GOT3 (cell line): ENCODE data around the gene ACYP2.
"Not testable (repeated sequence)": the region's sequence is repeated elsewhere in the genome, so short reads cannot be mapped to it uniquely, and the experiment has no call there.

Experiments
- DNase-seq: peaks from one replicate; lab custom pipeline; 2025; ENCODE audit warnings: mixed read lengths; lab: John Stamatoyannopoulos, UW

ACYP2 gene

DNA sequence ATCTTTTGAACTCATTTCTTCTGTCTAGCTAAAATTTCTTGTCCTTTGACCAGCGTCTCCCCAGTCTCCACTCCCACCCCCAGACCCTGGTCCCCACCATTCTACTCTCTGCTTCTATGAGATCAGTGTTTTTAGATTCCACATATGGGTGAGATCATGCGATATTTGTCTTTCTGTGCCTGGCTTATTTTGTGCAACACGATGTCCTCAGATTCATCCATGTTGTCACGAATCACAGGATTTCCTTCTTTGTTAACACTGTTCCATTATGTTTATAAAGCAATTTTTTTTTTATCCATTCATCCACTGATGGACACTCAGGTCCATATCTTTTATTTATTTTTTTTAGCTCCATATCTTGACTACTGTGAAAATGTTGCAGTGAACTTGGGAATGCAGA, 16.0 kb upstream of the ACYP2 start:
- no peak for DNase-seq

DNA sequence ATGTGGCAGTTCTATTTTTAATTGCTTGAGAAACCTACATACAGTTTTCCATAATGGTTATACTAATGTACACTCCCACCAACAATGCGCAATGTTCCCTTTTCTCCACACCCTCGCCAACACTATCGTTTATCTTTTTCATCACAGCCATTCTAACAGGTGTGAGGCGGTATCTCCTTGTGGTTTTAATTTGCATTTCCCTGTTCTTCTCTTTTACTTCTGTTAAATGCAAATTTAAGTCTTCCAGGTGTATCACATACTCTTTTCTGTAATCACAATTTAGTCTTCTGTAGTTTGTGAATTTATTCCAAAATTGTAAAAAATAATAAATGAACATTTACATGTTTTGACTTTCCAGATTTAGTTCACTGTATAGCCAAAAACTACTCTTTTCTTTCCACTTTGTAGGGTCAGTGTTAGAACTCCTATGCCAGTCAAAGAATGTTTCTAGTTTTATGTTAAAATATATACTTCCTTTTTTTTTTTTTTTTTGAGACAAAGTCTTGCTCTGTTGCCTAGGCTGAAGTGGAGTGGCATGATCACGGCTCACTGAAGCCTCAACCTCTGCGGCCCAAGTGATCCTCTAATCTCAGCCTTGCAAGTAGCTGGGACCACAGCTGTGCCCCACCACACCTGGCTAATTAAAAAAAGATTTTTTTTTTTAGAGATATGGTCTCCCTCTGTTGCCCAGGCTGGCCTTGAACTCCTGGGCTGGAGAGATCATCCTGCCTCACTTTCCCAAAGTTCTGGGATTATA, 15.4 kb upstream of the ACYP2 start:
- no peak for DNase-seq

DNA sequence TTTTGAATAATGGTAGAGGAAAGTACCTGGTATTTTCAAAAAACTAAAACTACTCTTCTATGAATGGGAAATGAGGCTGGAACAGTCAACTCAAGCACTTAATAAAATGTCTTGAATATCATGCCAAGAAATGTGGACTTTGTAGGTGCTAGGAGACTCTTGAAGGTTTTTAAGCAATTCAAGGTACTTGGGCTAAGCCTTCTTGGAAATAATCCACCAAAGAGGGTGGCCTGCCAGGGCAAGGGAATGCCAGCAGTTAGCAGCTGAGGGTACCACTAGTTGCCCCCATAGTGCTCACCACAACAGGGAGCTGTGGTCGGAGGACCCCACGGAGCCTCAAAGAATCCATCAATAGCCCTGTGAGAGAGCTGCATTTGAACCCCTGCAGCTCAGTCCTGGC, 14.6 kb upstream of the ACYP2 start:
- DNase-seq: no peak

DNA sequence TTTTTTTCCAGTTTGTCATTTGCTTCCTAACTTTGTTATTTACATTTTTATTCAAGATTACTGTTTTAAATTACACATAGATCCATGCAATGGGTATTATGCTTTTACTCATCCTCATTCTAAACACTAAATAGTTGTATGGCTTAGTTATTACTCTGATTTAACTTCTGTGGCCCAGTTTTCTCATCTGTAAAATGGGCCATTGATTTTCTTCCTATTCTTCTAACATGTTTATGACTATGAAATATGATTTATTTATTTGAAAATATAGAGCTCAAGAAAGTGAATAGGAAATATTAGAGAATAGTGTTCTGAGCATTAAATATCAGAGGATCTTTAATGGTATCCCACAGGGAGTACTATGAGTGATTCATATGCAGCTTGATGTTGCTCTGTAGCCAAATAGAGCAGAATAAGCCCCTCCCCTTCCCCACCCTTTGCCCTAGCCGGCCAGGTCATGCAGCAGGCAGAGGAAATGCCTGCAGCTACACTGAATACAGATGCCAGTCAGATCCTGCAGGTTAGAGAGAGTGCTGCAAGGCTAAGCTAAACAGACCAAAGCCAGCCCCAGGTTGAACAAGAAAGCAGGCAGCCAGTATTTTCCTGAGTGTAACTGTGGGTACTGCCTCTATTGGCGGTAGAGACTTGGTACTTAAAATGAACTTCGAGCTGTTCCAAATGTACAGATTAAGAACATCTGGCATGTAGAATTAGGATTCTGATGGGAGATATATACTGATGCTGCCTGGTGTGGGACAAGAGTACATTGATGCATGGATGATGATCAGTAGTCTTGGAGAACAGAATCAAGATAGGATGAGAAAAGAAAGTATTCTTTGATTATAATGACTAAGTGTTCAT, 11.7 kb upstream of the ACYP2 start:
- DNase-seq: no peak

DNA sequence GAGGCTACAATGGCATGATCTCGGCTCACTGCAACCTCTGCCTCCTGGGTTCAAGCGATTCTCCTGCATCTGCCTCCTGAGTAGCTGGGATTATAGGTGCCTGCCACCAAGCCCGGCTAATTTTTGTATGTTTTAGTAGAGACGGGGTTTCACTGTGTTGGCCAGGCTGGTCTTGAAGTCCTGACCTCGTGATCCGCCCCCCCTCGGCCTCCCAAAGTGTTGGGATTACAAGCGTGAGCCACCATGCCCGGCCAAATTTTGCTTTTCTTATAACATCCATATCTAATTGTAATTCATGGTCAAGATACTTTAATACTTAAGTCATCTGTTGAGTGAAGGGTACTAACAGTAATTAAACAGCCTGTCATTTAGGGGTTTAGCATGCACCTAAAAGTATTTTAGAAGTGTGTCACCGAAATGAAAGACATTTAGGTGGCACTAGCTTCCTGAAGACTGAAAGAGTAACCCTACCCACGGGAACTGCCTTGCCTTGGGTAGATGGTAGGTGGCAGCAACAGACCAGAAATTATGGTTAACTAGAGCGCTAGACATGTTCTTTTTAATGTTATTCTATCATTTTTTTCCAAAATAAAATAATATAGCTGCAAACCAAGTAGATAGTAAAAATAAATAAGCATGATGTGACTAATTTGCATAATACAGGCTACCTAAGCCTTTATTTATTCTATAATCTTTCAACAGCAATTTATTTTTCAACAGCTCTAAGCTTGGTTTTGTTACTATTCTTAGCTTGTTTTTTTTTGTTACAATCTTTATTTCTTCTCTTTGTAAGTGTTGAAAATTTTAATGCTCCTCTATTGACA, 8.6 kb upstream of the ACYP2 start:
- DNase-seq: no peak

DNA sequence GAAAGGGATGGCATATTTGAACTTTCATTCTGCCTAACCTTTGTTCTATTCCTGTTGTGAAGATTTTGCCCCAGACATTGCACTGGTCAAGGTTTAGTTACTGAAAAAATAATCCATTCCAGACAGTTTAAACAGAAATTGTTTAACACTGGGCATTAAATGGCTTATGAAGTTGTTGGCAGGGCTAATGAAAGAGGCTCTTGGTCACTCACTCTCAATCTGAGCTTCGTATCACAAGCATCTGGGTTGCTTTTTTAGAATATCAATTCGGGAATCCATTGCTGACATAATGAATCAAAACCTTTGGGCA, 8.0 kb upstream of the ACYP2 start:
- no peak for DNase-seq

DNA sequence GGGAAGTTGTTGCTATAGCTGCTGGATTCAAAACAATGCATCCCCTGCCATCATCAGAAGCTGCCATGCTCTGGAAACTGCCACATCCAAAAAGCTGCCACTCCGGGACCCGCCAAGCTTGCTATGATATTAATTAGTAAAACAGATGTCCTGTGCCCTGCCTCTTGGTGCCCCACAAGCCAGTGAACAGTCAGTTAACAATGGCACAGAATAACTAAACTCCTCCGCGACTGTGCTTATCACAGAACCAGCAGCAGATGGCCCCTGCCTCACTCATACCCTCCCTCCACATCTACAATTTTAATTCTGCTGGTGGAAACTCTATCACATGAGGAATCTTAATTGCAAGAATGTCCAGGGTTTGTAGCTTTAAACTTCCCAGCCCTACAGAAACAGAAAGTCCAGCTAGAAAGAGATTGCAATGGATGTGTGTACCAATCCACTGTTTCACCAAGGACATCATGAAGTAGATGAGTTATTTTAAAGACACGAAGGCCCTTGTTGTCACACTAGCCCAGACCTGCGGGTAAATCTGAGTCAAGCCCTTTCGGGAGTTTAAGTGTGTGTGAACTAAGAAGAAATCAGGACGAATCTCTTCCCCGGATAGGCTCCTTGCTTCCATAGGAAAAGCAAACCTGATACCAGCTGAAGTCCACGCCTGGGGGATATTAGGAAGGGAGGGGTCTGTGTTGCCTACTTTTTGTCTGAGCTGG, 7.4 kb upstream of the ACYP2 start:
- no peak for DNase-seq

DNA sequence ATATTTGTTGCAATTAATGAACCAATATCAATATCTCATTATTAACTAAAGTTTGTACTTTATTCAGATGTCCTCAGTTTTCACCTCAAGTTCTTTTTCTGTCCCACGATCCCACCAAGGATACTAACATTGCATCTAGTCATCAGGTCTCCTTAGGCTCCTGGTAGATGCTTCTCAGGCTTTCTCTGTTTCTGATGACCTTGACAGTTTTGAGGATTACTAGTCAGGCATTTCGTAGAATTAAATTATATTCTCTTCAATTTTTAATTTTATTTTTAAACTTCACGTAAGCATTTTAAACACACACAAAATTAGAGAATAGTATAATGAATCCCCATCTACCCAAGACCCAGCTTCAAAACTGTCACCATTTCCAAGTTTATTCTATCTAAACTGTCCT, 5.6 kb upstream of the ACYP2 start:
- no peak for DNase-seq

DNA sequence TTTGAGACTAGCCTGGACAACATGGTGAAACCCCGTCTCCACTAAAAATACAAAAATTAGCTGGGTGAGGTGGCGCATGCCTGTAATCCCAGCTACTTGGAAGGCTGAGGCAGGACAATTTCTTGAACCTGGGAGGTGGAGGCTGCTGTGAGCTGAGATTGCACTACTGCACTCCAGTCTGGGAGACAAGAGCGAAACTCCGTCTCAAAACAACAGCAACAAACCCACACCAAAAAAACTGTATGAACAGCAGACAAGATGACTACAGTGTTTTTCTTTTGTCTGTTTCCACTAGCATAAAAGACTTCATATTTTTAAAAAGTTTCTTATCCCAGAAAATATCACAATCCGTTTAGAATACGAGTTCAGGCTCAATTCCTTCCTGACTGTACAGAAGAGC, 936 bp upstream of the ACYP2 start:
- DNase-seq: not testable (repeated sequence)

DNA sequence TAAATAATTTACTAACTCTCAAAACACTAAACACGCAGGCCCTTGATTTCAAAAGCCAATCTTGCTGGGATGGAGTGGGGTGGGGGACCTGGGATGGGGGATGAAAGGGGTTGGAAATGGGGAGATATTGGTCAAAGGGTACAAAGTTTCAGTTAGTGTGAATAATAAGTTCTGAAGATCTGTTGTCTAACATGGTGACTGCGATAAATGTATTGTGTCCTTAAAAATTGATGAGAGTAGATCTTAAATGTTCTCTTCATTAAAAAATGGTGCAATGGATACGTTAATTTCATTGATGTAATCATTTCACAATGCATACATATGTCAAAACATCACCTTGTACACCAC, 505 bp upstream of the ACYP2 start:
- no peak for DNase-seq

DNA sequence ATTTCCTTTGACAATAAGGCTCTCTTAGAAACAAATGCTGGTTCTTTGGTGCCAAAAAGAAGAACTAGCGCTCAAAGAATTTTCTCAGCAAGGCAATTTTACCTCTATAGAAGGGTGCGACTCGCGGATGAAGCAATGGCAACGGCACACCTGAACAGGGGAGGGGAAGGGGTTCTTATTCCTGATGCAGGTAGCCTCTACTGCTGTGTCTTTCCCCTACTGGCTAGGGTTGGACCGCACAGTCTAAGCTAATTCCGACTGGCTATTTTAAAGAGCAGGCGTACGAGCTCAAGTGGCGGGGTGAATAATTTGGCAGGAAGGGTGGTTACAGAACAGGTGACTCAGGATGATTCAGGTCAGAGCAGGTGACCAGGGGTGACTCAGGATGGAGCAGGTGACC, 1.2 kb downstream of the ACYP2 start:
- DNase-seq: not testable (repeated sequence)

DNA sequence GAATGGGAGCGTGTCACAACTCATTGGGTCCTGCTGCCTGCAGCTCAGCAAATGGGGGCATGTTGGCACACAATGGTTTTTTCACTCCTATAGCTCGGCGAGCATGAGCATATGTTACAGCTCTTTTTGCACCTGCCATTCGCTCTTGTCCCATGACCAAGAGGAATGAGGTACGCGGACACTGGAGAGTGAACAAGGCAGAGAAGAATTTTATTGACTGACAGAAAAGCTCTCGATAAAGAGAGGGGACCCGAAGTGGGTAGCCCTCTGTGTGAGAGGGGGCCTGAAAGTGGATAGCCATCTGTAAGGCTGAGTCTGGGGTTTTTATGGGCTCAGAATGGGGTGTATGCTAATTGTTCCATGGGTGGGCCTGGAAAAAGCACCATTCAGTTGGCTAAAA, 5.5 kb downstream of the ACYP2 start:
- no peak for DNase-seq

DNA sequence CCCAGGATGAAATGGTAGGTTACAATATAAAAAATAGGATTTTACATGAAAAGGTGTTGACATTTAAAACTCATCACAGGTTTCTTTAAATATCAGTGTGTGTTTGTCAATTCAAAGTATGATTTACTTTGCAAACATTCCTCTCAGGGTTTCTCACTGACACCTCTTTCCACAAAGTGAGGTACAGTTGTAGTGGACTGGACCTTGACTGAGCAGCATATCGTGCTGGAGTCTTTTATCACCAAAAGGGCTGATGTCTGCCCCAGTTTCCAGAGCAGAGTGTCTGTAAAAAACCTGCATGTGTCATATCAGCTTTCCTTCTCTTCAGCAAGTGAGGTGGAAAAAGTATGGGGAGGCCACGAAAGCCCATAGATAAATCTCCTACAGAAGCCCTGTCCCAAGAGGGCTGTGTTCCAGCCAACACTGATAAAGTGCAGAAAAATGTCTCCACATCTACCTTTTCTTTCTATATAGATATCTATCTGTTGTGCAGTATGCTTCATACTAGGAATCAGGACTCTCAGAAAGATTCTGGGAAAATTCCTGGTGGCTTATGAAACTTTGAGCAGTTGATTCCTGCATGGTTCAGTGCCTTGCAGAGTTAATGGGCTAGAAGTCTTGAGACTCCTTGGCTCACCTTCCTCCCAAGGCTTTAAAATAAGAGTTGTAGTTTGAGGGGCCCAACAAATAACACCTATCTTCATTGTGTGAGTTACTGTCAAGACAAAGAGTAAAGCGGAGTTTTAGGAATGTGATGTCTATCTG, 6.9 kb downstream of the ACYP2 start:
- no peak for DNase-seq

DNA sequence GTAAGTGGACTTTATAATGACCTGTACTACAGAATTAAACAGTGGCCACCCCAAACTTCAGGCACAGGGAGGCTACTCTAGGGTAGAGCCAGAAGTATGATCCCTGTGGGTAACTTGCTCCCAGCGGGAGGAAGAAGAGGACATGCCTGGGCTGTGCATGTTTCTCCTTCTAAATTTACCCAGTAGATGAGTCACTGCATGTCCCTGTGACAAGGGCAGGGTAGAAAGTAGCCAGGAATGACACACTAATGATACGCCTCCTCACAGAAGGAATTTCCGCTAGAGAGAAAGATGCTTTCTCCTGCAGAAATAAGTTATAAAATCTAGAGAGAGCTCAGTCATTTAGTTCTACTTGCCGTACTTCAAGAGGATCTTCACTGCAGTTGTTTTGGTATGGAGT, 7.5 kb downstream of the ACYP2 start:
- DNase-seq: no peak

DNA sequence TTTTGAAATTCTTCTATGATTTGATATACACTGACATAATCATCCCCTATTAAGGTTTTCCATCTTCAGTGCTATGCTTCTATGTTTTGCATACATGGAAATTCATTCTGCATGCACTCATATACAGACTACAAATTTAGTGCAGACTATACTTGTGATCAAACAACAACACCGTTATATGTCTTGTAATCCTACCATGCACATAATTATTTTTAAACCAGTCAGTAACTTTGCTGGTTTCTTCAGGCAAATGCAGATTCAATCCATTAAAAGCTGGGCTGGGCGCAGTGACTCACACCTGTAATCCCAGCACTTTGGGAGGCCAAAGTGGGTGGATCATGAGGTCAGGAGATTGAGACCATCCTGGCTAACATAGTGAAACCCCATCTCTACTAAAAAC, 11.8 kb downstream of the ACYP2 start:
- DNase-seq: not testable (repeated sequence)

DNA sequence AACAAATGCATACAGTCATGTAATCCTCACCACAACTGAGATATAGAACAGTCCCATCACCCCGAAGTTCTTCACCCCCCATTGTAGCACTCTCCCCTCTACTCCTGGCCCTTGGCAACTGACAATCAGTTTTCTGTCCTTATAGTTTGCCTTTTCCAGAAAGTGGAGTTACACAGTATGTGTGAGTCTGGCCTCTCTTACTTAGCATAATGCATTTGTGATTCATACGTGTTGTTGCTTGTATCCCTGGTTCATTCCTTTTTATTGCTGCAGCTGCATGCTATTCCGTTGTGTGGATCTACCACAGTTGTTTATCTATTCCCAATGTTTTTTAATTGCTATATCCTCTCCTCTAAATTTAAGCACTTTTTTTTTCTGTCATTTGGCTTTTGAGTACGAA, 17.6 kb downstream of the ACYP2 start:
- DNase-seq: no peak

DNA sequence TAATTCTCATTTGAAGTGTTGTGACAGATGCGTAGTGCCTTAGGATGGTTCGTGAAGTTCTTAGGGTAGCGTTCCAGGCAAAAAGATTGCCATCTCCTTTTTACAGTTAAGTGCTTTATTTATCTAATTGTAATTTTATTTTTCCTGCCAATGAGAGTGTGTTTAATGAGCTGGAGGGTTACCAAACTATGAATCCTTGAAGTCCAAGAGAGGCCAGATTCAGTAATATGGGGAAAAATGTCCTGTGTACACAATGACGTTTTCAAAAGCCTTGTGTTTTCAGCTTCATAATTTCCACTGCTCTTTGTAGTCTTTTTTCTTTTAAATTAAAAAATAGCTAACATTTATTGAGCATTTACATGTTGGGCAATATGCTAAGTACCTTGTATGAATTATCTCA, 23.8 kb downstream of the ACYP2 start:
- DNase-seq: no peak

DNA sequence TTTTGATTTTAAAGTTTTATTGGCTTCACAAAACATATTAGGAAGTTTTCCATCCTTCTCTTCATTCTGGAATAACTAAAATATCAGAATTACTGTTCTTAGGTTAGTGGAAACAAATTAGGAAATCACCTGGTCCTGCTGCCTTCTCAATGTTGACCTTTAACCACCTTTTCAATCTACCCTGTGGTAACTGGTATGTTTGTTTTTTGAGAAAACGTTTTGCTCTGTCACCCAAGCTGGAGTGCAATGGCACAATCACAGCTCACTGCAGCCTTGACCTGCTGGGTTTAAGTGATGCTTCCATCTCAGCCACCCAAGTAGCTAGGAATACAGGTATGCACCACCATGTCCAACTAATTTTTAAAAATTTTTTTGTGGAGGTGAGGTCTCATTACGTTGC, 28.4 kb downstream of the ACYP2 start:
- DNase-seq: no peak

DNA sequence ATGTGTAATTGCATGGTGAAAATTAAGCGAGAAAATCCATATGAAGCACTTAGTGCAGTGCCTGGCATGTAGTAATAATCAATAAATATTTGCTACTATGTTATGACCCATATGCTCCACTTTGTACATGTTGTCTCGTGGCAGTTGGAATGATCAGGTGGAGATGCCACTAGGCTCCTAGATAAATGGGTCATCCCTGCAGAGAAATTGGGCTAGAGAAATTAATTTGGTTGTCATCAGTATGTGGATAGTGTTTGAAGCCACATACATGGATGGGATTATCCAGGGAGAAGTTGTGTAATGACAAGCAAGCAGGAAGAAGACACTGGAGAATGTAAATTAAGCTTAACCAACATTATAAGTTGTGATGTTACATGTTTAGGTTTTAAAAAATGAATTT, 33.0 kb downstream of the ACYP2 start:
- DNase-seq: no peak

DNA sequence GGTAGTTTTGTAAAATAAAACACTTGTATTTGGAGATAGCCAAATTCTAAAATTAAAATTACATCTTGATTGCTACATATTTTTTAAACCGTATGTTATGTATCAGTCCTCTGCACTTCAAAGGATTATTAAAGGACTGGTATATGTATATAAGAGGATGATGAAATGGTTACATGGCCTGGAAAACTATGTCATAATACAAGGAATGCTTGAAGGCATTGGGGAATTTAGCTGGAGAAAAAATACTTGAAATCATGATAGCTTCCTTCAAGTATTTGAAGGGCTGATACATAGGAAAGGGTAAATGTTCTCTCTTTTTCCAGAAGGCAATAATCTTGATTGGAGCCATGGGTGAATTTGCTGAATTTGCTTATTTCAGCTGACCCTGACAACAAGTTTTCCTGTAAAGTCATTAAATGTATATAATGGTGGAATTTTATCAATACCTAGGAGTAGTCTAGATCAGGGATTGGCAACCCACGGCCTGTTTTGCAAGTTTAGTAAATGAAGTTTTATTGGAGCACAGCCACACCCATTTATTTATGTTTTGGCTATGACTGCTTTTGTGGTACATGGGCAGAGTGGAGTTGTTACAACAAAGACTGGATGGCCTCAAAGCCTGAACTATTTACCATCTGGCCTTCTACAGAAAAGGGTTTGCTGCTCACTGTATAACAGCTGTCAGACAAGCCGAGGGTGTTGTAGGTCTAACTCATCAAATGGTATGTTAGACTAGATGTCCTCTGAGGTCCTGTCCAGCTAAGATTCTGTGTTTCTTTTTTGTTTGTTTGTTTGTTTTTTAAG, 34.4 kb downstream of the ACYP2 start:
- no peak for DNase-seq

DNA sequence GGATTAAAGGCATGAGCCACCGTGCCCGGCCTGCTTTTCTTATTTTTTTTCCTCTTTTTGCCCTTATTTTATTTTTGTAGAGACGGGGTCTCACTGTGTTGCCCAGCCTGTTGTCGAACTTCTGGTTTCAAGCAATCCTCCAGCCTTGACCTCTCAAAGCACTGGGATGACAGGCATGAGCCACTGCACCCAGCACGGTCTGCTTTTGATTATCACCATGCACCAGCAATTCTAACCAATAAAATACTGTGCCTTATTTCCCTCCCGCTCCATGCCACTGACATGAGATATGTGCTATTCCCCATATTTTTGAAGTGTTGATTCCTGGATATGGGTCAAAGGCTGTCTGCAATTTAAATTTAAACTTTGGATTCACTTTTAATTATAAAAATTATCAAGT, 42.9 kb downstream of the ACYP2 start:
- no peak for DNase-seq
